Endothelial cell of umbilical vein (primary cell): ENCODE results near the gene ATXN1. TPM values are rescaled to one million over a fixed set of nuclear protein-coding genes. Genes with fewer than 3 reads are reported as not detected.

ENCODE experiments used
- BruUV-seq: library from RNA; stranded (reverse); fragments of 400-500 nt; replicated peaks from 2 replicates; lab custom pipeline; 2021; lab: Mats Ljungman, UMichigan
- CTCF ChIA-PET: fragments of 300-600, 350-600 bp; sonication (Branson Sonifier 250); formaldehyde crosslinking; loops from one replicate; lab custom pipeline; 2021; ENCODE audit warnings: antibody characterized with exemption, inconsistent platforms; lab: Charles Lee
- POLR2A ChIA-PET: fragments of 300-600, 350-600 bp; sonication (Branson Sonifier 250); formaldehyde crosslinking; loops from one replicate; lab custom pipeline; 2021; ENCODE audit warnings: antibody characterized with exemption, inconsistent platforms; lab: Charles Lee
- DNase-seq: peaks from one replicate; pipeline ENCODE4 v3.0.0-alpha.2; 2011; ENCODE audit warnings: low read depth, low spot score
- FAIRE-seq: peaks from 2 replicates; lab custom pipeline; 2011; peaks lifted over from hg19 to GRCh38; lab: Jason Lieb, UNC
- H2AFZ ChIP-seq: 2 replicates; pipeline ENCODE4 v1.6.0; 2012; ENCODE audit warnings: low read depth, low read length, control low read depth, inconsistent platforms
- H3K27ac ChIP-seq: 2 replicates; pipeline ENCODE4 v1.5.1; 2011; ENCODE audit warnings: low read depth, mild to moderate bottlenecking, control low read depth, low read length, moderate library complexity; ENCODE audit not compliant: insufficient read depth
- H3K27me3 ChIP-seq, 2 experiments: 2 replicates each; pipeline versions ENCODE4 v1.6.0 to v1.6.1; 2011; ENCODE audit warnings: low read length in 2 of 2, mixed read lengths in 1 of 2; ENCODE audit not compliant: control insufficient read depth in 2 of 2, insufficient read depth in 2 of 2
- H3K36me3 ChIP-seq, 2 experiments: 2 replicates in 1 of 2; 3 replicates in 1 of 2; pipeline ENCODE4 v1.5.1; 2011; ENCODE audit warnings: low read length in 2 of 2, mild to moderate bottlenecking in 1 of 2, moderate library complexity in 1 of 2; ENCODE audit not compliant: control insufficient read depth in 2 of 2, insufficient read depth in 2 of 2; ENCODE audit errors: extremely low read depth in 1 of 2
- H3K4me1 ChIP-seq: 3 replicates; pipeline ENCODE4 v1.5.1; 2011; ENCODE audit warnings: mild to moderate bottlenecking, low read length; ENCODE audit not compliant: control insufficient read depth, insufficient read depth; ENCODE audit errors: extremely low read depth
- H3K4me2 ChIP-seq: 2 replicates; pipeline ENCODE4 v1.6.1; 2011; ENCODE audit warnings: low read length, control low read depth, mixed read lengths; ENCODE audit not compliant: insufficient read depth
- H3K4me3 ChIP-seq, 3 experiments: fragments of 200-600 bp in 1 of 3; sonication (generic), shearing (Covaris generic) in 1 of 3; replicated peaks in 1 of 3; 2 replicates each; pipeline ENCODE4 v1.5.1; 2011 to 2016; ENCODE audit warnings: control low read depth in 3 of 3, low read length in 3 of 3, mild to moderate bottlenecking in 2 of 3, inconsistent platforms in 1 of 3, low read depth in 1 of 3, moderate library complexity in 1 of 3; ENCODE audit not compliant: insufficient read depth in 1 of 3
- H3K79me2 ChIP-seq: 2 replicates; pipeline ENCODE4 v1.6.0; 2012; ENCODE audit warnings: low read length, inconsistent platforms; ENCODE audit not compliant: control insufficient read depth, insufficient read depth
- H3K9ac ChIP-seq: replicated peaks from 2 replicates; pipeline ENCODE3; 2011; ENCODE audit warnings: low read length, control low read depth; ENCODE audit not compliant: insufficient read depth; ENCODE audit errors: extremely low read depth
- H3K9me1 ChIP-seq: replicated peaks from 3 replicates; pipeline ENCODE4 v1.6.0; 2011; ENCODE audit warnings: mild to moderate bottlenecking, low read length; ENCODE audit not compliant: control insufficient read depth, insufficient read depth; ENCODE audit errors: extremely low read depth
- H3K9me3 ChIP-seq: replicated peaks from 2 replicates; pipeline ENCODE4 v1.5.1; 2012; ENCODE audit warnings: low read length, inconsistent platforms; ENCODE audit not compliant: control insufficient read depth, insufficient read depth
- H4K20me1 ChIP-seq: replicated peaks from 2 replicates; pipeline ENCODE3; 2011; ENCODE audit warnings: mild to moderate bottlenecking, low read length; ENCODE audit not compliant: control insufficient read depth, insufficient read depth; ENCODE audit errors: extremely low read depth
- EZH2 ChIP-seq: IDR thresholded peaks from 2 replicates; pipeline ENCODE4 v1.6.1; 2012; ENCODE audit warnings: borderline replicate concordance, low read depth, mild to moderate bottlenecking, moderate library complexity, low read length, inconsistent platforms; ENCODE audit not compliant: severe bottlenecking
- FOS ChIP-seq: IDR thresholded peaks from 2 replicates; pipeline ENCODE4 v1.6.1; 2011; ENCODE audit warnings: mild to moderate bottlenecking, low read length, moderate library complexity, borderline replicate concordance; ENCODE audit not compliant: insufficient read depth
- GATA2 ChIP-seq: IDR thresholded peaks from 2 replicates; pipeline ENCODE4 v1.7.0; 2011; ENCODE audit warnings: low read depth, mild to moderate bottlenecking, moderate library complexity, mixed read lengths, low read length; ENCODE audit not compliant: insufficient read length, insufficient read depth
- JUN ChIP-seq: IDR thresholded peaks from 2 replicates; pipeline ENCODE4 v1.6.1; 2011; ENCODE audit warnings: borderline replicate concordance, low read depth; ENCODE audit not compliant: insufficient read length, insufficient read depth
- MYC ChIP-seq: IDR thresholded peaks from one replicate; pipeline ENCODE4 v1.6.1; 2011; ENCODE audit warnings: mild to moderate bottlenecking, low read depth, low read length
- POLR2A ChIP-seq: IDR thresholded peaks from 2 replicates; pipeline ENCODE4 v1.6.1; 2012; ENCODE audit warnings: low read depth, mild to moderate bottlenecking, control low read depth, low read length
- POLR2AphosphoS5 ChIP-seq: IDR thresholded peaks from 2 replicates; pipeline ENCODE4 v1.6.1; 2012; ENCODE audit warnings: low read depth, mild to moderate bottlenecking, control low read depth, low read length, moderate library complexity; ENCODE audit not compliant: insufficient read depth
- dilution Hi-C: fragments of 300-500 bp; cut with MboI; formaldehyde crosslinking; loops from one replicate; pipeline ENCODE4 v1.15.0; 2019; ENCODE audit warnings: low sequenced_read_pairs; ENCODE audit not compliant: extremely low pct_ligation_motif_present
- intact Hi-C: fragments of 100-400 bp; cut with micrococcal nuclease; formaldehyde crosslinking; loops from one replicate; pipeline ENCODE4 v1.10.0; 2022
- polyA plus RNA-seq, 4 experiments: library from polyadenylated mRNA; depleted of rRNA in 3 of 4; stranded (reverse) in 3 of 4; unstranded in 1 of 4; fragments of >200 nt; gene quantifications; 2 replicates each; pipeline versions ENCODE4 v1.2.1 to v1.2.3, GENCODE V29; 2011 to 2012; ENCODE audit warnings: missing spikeins in 1 of 4
- total RNA-seq: library from RNA; stranded (reverse); gene quantifications from 2 replicates; pipeline ENCODE4 v1.2.3, GENCODE V29; 2021
- TF ChIP-seq, protein P1 (sequence below), 2 donors: IDR thresholded peaks; 1 replicate in 1 of 2; 2 replicates in 1 of 2; pipeline ENCODE4 v1.5.1; 2011; ENCODE audit warnings: low read length in 2 of 2, mild to moderate bottlenecking in 2 of 2, moderate library complexity in 2 of 2, control low read depth in 1 of 2, inconsistent platforms in 1 of 2, low read depth in 1 of 2; ENCODE audit not compliant: insufficient read depth in 1 of 2; ENCODE audit errors: extremely low read depth in 1 of 2
- TF ChIP-seq, protein P2 (sequence below): IDR thresholded peaks from 2 replicates; pipeline ENCODE4 v1.6.1; 2011; ENCODE audit not compliant: insufficient read depth, insufficient read length

Gene ATXN1
- total and polyA plus RNA-seq, 2 donors (not counting 3 experiments of a cell fraction or from before 2014, with no cell fraction given) = 16.4 to 33.0 TPM

DNA sequence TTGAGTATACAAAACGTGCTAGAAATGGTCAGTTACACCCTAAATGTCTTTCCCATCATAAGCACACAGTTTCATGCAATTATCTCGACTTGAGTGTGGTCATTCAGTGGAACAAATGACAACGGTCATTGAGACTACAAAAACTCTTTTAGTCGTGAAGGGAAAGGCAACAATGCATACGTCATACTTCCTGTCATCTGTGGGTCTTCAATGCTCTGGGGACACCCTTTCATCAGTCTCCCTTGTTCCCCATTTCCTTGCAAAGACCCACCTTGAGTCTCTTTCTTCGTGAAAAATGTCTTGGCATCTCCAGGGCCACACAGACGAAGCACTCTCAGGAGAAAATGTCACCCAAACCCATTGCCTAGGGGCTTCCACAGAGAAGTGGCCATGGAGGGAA is 284.4 kb downstream of the ATXN1 start:
- POLR2A ChIA-PET = no interaction called here

More for the DNA sequence above, 284.4 kb downstream of the ATXN1 start:
- dilution Hi-C loops = no loop called here
- Histone ChIP-seq H3K79me2 (no peaks in the 10 kb centered on the region), H3K27me3 (no peaks in the 10 kb centered on the region), H3K4me2 (no peak overlapping the region), H3K9me1 (no peaks in the 10 kb centered on the region), H2AFZ (no peak overlapping the region), H4K20me1 (no peaks in the 10 kb centered on the region), H3K4me1 (peaks cover 4% of the 10 kb centered on the region), H3K9me3 (no peaks in the 10 kb centered on the region), H3K9ac (no peak overlapping the region), H3K36me3 (peaks cover 0 to 1% of the 10 kb centered on the region in 2 experiments), H3K27ac (no peak overlapping the region), H3K4me3 (no peak overlapping the region)
- DNase-seq (no peak), FAIRE-seq (peak; percentile 18)
- intact Hi-C loops = no loop called here
- TF ChIP-seq MYC = no peak
- TF ChIP-seq, protein P1, sequence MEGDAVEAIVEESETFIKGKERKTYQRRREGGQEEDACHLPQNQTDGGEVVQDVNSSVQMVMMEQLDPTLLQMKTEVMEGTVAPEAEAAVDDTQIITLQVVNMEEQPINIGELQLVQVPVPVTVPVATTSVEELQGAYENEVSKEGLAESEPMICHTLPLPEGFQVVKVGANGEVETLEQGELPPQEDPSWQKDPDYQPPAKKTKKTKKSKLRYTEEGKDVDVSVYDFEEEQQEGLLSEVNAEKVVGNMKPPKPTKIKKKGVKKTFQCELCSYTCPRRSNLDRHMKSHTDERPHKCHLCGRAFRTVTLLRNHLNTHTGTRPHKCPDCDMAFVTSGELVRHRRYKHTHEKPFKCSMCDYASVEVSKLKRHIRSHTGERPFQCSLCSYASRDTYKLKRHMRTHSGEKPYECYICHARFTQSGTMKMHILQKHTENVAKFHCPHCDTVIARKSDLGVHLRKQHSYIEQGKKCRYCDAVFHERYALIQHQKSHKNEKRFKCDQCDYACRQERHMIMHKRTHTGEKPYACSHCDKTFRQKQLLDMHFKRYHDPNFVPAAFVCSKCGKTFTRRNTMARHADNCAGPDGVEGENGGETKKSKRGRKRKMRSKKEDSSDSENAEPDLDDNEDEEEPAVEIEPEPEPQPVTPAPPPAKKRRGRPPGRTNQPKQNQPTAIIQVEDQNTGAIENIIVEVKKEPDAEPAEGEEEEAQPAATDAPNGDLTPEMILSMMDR (IDR thresholded peaks at IDR 0.05; ENCODE audit: extremely low read depth in 1 of 2, insufficient read depth in 1 of 2, low read depth in 1 of 2, low read length in 2 of 2) = no peak
- no peak for TF ChIP-seq FOS
- TF ChIP-seq GATA2 = no peak
- TF ChIP-seq JUN = no peak
- no peak for TF ChIP-seq POLR2A
- no peak for TF ChIP-seq POLR2AphosphoS5
- TF ChIP-seq, protein P2, sequence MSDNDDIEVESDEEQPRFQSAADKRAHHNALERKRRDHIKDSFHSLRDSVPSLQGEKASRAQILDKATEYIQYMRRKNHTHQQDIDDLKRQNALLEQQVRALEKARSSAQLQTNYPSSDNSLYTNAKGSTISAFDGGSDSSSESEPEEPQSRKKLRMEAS = no peak
- TF ChIP-seq EZH2 = no peak
- CTCF ChIA-PET = no interaction called here
- BruUV-seq = no TSS peak
